ENCODE data around the gene MTCH1.

The MTCH1 gene

DNA sequence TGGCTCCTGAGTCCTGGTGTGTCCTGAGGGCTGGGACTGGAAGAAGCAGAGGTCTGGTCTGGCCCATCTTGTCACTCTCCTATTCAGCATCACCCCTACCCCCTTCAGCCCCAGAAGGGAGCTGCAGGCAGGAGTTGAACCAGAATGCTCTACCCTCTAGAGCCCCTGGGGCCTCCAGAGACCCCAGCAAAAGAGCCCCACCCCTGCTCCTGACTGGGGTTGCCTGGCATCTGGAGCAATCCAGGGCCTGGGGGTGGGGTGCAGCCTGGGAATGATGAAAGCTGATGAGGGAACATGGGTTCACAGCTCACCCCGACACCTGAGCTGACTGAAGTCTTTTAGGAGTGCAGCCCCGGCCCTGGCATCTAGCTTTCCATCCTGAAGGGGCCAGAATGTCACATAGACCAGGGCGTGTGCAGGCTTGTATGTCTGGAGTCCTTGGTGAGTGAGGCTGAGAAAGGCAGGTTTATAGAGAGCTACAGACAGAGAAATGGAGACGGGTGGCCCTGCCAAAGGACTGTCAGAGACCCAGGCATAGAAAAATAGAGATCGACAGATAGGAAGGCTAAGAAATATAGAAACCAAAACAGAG, 31.7 kb upstream of the MTCH1 start:
- DNase-seq (ENCODE audit: low read depth), result no peak

DNA sequence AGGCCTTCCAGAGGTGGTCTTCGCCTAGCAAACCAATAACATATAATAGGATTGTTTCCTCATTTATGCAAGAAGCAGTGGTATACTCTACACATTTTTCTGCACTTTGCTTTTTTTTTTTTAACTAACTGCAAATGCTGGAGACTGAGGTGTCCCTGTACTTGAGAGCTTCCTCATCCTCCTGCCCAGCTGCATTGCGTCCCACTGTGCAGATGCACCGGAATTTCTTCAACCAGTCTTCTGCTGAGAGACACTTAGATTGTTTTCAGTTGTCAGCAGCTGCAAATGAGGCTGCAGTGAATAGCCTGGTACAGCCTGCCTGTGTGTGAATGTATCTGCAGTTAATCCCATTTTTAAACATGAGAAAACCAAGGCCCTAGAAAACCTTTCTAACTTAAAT, 31.0 kb upstream of the MTCH1 start:
- no peak for DNase-seq (ENCODE audit: low read depth)

DNA sequence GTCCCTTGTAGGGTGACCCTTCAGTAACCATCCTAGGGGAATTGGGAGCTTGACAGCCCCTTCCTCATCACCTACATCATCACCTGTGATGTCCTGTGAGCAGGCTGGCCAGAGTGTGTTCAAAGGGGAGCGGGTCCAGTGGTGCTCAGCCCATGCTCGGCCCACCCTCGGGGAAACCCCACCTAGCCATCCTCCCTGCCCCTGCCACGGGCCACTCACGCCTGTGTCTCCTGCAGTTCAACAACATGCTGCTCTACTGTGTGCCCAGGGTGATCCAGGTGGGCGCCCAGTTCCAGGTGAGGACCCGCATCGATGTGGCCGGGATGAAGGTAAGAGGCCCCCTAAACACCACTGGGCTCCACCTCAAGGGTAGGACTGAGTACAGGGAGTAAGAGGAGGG, 29.5 kb upstream of the MTCH1 start:
- no peak for DNase-seq (ENCODE audit: low read depth)

DNA sequence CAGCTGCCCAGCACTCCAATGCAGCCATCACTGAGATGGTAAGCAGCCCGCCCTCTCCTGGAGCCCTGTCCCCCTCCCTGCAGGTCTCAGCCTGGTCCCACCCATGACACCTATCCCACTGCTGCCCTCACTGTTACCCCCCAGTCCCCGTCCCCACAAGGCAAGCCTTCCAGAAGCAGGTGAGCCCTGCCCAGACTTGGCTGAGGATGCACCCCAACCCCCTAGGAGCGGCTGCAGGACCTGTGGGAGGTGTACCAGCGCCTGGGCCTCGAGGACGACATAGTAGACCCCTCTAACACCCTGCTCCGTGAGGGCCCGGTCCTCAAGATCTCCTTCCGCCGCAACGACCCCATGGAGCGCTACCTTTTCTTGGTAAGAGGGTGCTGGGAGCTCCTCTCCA, 28.7 kb upstream of the MTCH1 start:
- DNase-seq (ENCODE audit: low read depth), result no peak

DNA sequence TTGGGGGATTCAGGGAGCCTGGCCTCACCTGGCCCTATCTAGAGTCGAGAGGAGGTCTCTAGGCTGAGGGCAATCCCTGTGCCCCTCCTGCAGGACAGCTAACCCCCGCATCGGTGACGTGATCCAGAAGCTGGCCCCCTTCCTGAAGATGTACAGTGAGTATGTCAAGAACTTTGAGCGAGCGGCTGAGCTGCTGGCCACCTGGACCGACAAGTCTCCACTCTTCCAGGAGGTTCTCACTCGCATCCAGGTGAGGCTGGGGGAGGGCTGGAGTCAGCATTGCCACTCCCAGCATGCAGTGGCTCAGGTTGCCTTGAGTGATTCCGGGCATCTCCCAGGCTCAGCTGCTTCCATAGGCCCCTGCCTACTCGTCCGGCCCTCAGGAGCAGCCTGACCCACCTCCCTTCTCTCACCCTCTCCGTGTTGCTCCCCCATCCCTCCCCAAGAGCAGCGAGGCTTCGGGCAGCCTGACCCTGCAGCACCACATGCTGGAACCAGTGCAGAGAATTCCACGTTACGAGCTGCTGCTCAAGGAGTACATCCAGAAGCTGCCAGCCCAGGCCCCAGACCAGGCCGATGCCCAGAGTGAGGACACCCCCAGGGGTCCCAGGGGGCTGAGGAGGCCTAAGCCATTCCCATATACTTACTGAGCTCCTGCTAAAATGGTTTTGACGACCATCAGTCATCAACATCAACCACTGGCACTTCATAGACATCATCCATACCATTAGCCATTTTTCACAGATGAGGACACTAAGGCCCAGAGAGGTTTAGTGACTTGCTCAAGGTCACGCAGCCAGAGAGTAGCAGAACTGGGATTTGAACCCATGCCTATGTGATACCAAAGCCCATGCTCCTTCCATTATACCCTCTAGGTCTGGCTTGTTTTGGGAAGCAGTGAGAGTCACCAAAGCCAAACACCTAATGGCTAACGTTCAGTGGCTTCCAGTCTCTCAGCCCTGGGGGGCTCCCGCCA, 27.8 kb upstream of the MTCH1 start:
- DNase-seq (ENCODE audit: low read depth), result no peak

DNA sequence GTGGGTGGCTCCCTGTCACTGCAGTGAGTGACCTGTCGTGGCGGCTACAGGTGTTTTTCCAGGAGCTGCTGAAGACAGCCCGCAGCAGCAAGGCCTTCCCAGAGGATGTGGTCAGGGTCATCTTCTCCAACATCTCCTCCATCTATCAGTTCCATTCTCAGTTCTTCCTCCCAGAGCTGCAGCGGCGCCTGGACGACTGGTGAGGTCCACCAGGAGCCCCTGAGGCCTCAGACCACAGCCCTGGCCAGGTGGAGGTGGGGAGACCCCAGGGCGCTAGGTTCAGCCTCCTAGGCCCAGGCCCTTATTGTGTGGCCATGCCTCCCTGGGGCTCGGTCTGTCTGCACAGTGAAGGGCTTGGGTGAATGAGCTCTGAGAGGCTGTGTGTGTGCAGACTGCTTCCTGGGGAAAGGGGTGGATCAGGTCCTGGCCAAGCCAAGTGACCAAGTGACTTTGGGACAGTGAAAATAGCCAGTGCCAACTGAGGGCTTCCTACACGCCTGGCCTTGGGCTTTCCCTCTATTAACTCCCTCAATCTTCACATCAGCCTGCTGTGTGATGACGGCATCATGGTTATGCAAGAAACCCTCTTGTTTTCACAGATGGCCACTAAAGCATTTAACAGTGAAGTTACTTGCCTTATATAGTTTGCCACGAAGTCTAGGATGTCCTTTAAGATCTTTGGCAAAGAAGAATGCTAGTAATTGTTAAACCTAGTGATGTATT, 25.8 kb upstream of the MTCH1 start:
- DNase-seq (ENCODE audit: low read depth), result no peak

DNA sequence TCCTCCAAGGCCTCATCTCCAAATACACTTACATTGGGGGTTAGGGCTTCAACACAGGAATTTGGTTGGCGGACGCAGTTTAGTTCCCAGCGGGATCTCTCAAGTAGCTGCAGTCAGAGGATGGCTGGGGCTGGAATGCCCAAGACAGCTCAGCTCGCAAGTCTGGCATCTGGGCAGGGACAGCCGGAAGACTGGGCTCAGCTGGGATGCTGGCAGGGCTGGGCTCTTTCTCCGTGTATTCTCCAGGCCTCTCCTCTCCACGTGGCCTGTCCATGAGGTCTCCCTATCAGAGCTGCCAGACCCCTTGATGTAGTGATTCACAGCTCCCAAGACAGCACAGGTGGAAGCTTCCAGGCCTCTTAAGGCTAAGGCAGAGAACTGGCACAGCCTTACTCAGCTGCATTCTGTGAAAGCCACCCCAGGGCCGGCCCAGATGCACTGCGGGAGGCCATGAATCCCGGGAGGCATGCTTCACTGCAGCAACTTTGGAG, 24.5 kb upstream of the MTCH1 start:
- DNase-seq (ENCODE audit: low read depth), result no peak

DNA sequence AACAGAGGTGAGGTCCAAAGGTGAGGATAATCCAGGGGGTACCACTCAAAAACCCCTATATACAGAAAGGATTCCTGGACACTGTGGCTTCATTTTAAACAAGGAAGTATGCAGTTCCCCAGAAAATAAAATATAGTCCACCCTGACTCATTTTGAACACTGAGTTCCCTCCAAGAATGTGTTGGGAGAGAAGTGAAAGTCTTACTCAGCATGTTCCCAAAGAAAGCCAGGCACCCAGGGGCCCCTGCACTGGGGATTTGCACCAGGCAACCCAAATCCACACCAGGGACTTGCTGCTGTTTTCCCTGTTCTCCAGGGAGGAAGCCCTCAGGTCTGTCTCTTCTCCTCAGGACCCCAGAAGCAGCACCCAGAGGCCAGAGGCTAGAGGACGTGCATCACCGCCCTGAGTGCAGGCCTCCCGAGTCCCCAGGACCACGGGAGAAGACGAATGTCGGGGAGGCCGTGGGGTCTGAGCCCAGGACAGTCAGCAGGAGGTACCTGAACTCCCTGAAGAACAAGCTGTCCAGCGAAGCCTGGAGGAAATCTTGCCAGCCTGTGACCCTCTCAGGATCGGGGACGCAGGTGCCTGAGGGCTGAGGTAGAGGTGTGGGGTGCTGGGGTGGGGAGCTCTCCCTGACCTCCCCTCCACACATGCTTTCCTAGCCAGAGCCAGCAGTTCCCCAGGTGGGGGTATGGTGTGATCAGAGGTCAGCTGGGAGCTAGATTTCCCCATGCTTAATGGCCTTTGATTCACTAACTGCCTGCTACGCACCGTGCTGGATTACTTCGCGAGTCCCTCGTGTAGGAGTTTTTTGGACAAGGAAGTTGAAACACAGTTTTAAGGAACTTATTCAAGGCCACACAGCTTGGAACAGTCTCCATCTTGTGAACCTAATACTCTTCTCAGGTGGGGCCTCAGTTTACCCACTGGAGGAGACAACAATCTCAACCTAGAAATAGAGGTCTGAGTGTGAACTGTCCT, 22.8 kb upstream of the MTCH1 start:
- no peak for DNase-seq (ENCODE audit: low read depth)

DNA sequence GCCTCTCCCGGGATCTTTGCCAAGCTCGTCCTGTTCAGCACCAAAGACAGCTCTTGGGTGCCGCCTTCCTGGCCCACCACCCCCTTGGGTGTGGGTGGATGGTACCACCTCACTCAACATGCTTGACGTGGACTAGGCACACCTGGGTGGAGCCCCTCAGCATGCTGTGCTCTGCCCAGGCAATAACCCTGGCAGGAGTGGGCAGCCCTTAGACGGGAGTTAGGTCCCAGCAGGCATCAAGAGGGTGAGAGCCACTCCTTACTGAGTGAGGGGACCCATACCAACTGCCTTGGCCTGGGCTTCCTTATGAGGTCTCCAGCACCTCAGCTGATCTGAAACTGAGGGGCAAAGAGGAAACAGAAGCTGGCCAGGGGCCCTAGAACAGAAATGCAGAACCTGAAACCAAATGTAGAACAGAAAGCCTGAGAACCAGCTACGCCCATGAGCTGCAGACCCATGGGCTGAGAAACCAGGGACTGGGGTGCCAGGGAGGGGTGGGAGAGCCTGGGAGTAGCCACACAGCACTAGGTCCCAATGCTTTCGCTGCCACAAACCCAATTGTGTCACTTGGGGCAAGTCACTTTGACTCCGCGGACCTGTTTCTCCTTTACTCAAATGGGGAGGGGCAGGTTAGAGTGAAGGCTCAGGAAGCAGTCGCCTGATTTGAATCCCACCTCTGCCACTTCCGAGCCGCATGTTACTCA, 21.5 kb upstream of the MTCH1 start:
- no peak for DNase-seq (ENCODE audit: low read depth)

DNA sequence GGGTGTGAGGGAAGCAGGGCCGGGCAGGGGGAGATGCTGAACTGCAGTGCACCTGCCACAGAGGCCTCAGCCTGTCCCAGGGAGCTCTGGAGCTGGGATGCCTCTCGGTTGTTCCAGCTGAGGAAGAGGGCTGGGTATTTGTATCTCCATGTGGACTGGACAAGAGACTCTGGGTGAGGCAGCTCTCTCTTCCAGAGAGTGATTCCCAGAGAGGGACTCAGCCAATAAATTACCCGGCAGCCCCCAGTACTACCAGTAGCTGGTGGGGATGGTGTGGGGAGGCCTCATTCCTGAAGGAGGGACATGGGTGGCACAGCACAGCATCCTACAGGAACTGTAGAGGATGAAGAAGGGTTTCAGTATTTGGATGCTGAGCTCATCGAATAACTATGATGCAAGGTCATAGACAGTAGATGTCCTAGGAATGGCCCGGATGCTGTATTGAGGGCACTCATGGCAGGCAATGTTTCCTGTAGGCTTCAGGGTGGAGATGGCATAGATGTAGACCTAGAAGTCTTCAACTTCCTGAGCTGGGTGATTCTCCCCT, 20.9 kb upstream of the MTCH1 start:
- no peak for DNase-seq (ENCODE audit: low read depth)

DNA sequence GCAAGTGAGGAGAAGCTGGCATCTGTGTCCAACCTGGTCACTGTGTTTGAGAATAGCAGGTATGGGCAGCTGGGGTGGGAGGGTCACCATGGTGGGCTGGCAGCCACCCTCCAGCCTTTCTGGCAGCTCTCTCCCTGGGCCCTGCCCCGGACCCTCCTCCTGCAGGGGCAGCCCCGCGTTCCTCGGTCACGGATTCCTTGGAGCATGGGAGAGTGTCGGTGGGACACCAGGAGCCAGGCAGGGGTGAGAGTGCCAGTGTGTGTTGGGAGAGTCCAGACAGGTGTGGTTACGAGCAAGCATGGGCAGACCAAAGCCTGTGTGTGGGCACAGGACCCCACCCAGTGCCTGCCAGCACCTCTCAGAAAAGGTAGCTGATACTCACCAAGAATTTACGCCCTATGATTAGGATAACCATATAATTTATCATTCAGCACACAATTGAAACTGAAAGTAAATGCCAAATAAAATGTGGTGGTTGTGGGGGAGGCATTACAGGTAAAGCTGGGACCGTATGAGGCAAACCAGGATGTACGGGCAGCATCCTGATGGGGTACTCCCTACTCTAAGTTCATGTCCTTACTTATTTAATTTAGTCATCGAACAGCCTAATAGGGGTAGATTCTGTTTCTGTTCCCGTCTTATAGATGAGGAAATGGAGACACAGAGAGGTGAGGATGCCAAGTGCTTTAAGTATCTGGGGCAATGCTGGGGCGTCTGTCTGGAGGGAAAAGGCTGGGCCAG, 20.0 kb upstream of the MTCH1 start:
- no peak for DNase-seq (ENCODE audit: low read depth)

DNA sequence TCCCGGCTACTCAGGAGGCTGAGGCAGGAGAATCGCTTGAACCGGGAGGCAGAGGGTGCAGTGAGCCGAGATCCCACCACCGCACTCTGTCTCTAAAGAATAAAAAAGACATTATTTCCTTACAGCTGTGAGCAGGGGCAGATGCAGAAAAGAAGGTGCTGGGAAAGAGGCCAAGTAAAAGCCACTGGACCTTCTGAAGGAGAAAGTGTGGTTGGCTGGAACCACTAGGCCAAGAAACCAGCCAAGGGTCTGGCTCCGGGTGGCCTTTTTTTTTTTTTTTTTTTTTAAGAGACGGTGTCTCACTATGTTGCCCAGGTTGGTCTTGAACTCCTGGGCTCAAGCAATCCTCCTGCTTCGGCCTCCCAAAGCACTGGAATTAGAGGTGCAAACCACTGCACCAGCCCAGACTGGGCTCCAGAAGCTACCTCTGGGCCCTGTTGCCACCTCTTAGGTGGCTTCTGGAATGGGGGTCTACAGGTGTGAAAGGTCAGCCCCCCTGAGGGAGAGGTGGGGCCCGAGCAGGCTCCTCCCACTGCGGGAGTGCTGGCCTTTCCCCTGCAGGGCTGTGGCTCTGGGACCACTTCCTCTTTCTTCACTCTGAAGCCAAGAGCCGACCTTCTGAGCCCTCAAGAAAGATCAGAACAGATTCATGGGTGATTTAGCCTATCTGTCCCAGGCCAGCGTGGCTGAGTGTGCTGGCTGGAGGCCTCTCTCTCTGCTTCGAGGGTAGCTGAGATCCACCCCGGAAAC, 19.2 kb upstream of the MTCH1 start, which contains the start of gene FGD2:
TSS of gene FGD2 (plus strand) at position 595 of the 750 bp plus-strand sequence. CDS start 163 bp downstream, outside the sequence.
- no peak for DNase-seq (ENCODE audit: low read depth)

DNA sequence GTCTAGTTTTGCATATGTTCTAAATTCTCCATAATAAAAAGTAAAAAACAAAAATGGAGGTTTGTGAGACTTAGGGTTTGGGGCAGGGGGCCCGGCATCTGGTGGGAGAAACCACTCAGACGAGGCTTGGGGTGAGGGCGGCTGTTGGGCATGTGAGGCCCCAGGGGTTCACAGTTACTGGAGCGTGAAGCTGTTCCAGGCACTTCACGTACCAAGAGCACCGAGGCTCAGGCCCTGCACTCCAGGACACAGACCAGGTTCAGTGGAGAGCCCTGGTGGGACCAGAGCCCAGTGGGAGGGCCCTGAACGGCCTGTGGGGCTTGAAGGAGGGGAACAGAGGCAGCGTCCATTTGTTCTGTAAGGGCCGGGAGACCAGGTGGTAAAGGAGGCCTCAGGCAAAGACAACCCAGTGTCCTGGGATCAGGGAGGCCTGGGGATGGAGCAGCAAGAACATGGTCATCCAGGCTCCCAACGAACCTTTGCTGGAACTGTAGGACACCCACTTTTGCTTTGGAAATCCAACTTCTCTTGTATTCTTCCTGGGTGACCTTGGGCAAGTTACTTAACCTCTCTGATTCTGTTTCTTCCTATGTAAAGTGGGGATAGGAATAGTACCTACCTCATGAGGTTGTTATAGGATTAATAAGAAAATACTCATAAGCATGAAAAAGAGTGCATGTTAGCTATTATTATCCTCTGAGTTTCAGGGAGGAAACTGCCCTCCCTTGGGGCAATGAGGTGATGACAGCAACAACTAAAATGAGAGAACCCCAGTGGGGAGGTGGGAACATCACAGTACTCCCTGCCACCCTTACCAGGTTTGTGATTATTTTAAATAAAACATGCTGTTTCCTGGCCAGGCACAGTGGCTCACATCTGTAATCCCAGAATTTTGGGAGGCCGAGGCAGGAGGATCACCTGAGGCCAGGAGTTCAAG, 18.3 kb upstream of the MTCH1 start:
- no peak for DNase-seq (ENCODE audit: low read depth)

DNA sequence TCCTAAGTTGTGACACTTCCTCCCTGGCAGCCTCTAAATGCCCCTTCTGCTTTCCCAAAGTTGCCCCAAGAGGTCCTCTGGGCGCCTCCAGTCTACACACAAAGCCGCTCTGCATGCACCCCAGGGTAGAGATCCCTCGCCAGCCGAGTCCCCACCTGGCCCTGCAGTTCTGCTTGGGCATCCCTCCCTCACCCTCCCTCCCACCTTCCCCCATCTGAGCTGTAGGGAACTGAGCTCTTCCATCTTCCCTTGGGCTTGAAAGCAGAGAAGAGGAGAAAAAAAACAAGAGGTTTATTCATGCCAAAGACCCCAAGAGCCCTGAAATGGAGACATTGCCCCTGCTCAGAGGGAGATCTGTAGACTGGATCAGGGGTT, 13.7 kb upstream of the MTCH1 start:
- no peak for DNase-seq (ENCODE audit: low read depth)

DNA sequence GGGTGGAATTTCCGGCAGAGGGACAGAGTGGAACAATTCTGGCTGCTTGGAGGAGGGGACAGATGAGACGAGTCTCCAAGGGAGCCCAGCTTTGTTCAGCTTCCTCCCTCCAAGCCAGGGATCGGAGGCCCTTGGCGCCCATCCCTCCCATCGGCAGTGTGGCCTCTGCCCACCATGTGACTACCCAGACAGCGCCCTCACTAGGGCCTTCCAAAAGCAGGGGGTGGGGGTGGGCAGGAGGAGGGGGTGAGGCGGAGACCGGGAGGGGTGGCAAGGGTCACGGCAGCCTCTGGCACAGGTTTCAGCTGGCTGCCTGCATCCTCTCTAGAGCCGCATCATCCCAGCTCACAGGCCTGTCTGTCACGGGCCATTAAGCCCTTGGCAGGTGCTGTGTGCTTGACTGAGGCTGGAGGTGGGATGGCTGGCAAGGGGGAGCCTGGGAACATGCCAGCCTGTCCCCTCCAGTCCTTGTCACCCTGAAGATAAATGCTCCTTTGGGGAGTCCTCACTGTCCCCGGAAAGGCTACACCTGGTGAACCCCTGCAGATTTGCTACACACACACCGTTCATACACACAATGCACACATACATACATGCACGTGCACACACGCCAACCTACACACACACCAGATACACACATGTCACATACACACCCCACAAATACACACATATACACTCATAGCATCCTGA, 13.2 kb upstream of the MTCH1 start:
- DNase-seq (ENCODE audit: low read depth), result no peak

DNA sequence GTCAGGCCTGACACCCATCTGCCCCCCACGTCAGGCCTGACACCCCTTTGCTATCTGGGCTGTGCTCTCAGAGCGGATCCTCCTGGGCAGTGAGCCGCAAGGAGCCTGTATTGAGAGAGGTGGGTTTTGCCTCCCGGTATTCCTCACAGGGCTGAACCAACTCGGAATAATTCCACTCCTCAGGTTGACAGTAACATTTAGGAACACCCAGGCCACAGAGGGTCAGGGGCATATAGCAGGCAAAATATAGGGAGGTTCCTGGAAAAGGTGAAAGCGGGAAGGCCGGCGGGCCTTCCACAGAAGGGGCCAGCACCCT, 12.7 kb upstream of the MTCH1 start:
- DNase-seq (ENCODE audit: low read depth), result no peak

Measured in stimulated activated CD8-positive, alpha-beta memory T cell treated with anti-CD3 and anti-CD28 coated beads, Interleukin-12 subunit alpha, Interleukin-12 subunit beta, amount 100 ng/mL, for 4 hours (primary cell).